ENCODE data around the gene NEGR1. TPM values are rescaled to one million over a fixed set of nuclear protein-coding genes. Genes with fewer than 3 reads are reported as not detected.
A peak's percentile ranks its signal among the peaks of the same experiment; 100 is the strongest.

NEGR1 gene
- total RNA-seq (2021): 2.7 to 3.0 TPM (median 2.9 TPM) in 3 replicates
- percentile 38 among the genes with signal in this experiment for Bru-seq, nascent RNA
- long read RNA-seq, experiment 1, partial matches to known transcripts: 3 of 8 reads
- long read RNA-seq, experiment 1, other reads (novel, unspliced or antisense): 5 of 8 reads
- long read RNA-seq, experiment 2, partial matches to known transcripts: 2 of 3 reads
- long read RNA-seq, experiment 2, other reads (novel, unspliced or antisense): 1 of 3 reads
- long read RNA-seq, experiment 3: 0 reads

DNA sequence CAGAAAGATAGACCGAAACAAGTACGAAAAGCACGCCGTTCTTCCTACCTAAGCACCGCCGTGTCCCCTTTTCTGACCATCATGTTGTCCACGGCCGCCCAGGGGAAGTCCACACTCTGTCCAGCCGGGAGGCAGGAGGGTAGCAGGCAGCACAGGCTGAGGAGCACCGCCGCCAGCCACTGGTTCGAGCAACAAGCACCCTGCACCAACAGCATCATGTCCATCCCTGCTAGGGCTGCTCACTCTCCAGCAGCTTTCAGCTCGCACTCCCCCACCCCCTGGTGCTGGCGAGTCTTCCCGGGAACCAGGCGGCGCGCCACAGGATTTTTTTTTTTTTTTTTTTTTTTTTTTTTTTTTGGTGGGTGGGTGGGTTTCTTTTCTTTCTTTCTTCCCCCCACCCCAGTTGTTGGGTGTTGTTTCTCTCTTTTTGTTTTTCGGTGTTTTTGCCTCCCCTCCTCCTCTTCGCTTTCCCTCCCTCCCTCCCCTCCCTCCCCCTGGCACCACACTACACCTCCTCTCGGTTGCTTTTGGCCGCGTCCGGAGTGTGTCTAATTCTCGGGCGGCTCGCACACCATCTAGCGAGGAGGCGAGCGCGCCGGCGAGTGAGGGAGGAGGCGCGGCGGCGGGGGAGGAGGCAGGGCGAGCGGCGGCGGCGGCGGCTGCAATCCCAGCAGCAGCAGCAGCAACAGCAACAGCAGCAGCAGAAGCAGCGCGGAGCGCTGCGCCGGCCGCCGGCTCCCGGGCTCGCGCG, at the start of gene NEGR1:
Gene NEGR1 (minus strand): TSS at position 269 of the 751 bp plus-strand sequence.
- POLR2A ChIA-PET: interaction anchor here (0.6 to 0.9 kb wide), 3 partner anchors 10 to 667 kb away, joined by 3 to 6 read pairs (median 3); no protein-coding TSS in a partner anchor
- DNase-seq (ENCODE audit: low spot score): peak; percentile 85
- ATAC-seq: peak; percentile 84
- peak within 1 kb of the TSS; percentile 57; the same call in 1 of the 2 replicates for H3K27ac Mint-ChIP-seq
- H3K27me3 Mint-ChIP-seq (ENCODE audit: low read depth): peaks cover 16% of the 10 kb centered on the region
- peaks cover 13% of the 10 kb centered on the region for H3K4me1 Mint-ChIP-seq
- H3K36me3 Mint-ChIP-seq: no peaks in the 10 kb centered on the region
- CTCF ChIA-PET: interaction anchor here (0.7 kb wide), 2 partner anchors 15 to 22 kb away, joined by 3 to 6 read pairs; no protein-coding TSS in a partner anchor
- no peak within 1 kb of the TSS for H3K4me3 Mint-ChIP-seq
- H3K9me3 Mint-ChIP-seq: no peaks in the 10 kb centered on the region
- peak; percentile 86 for TF ChIP-seq ZNF512 (CRISPR knock-in tag; IDR thresholded peaks at IDR 0.05; ENCODE audit: borderline replicate concordance)
- no peak for TF ChIP-seq EMX1 (CRISPR knock-in tag; IDR thresholded peaks at IDR 0.05)
- TF ChIP-seq PRDM15 (CRISPR knock-in tag; IDR thresholded peaks at IDR 0.05): no peak
- TF ChIP-seq SP1 (CRISPR knock-in tag; conservative IDR thresholded peaks at IDR 0.05): 0 out of 2 replicates have a peak, but pooled peaks have one; percentile 14
- TF ChIP-seq, protein P1, sequence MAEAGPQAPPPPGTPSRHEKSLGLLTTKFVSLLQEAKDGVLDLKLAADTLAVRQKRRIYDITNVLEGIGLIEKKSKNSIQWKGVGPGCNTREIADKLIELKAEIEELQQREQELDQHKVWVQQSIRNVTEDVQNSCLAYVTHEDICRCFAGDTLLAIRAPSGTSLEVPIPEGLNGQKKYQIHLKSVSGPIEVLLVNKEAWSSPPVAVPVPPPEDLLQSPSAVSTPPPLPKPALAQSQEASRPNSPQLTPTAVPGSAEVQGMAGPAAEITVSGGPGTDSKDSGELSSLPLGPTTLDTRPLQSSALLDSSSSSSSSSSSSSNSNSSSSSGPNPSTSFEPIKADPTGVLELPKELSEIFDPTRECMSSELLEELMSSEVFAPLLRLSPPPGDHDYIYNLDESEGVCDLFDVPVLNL (CRISPR knock-in tag; IDR thresholded peaks at IDR 0.05; ENCODE audit: borderline replicate concordance, low read depth): no peak
- no peak for TF ChIP-seq JUN (CRISPR knock-in tag; IDR thresholded peaks at IDR 0.05)
- no peak for TF ChIP-seq ZNF532 (CRISPR knock-in tag; IDR thresholded peaks at IDR 0.05; ENCODE audit: borderline replicate concordance)
- no peak for TF ChIP-seq ZNF219 (CRISPR knock-in tag; IDR thresholded peaks at IDR 0.05; ENCODE audit: borderline replicate concordance)
- peak; percentile 38; the same call in 1 of the 2 replicates for TF ChIP-seq HMGXB4 (CRISPR knock-in tag; IDR thresholded peaks at IDR 0.05)
- TF ChIP-seq NFYB (CRISPR knock-in tag; conservative IDR thresholded peaks at IDR 0.05; ENCODE audit: low read depth): no peak
- TF ChIP-seq, protein P2, sequence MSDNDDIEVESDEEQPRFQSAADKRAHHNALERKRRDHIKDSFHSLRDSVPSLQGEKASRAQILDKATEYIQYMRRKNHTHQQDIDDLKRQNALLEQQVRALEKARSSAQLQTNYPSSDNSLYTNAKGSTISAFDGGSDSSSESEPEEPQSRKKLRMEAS (CRISPR knock-in tag; IDR thresholded peaks at IDR 0.05): no peak
- TF ChIP-seq, protein P3, sequence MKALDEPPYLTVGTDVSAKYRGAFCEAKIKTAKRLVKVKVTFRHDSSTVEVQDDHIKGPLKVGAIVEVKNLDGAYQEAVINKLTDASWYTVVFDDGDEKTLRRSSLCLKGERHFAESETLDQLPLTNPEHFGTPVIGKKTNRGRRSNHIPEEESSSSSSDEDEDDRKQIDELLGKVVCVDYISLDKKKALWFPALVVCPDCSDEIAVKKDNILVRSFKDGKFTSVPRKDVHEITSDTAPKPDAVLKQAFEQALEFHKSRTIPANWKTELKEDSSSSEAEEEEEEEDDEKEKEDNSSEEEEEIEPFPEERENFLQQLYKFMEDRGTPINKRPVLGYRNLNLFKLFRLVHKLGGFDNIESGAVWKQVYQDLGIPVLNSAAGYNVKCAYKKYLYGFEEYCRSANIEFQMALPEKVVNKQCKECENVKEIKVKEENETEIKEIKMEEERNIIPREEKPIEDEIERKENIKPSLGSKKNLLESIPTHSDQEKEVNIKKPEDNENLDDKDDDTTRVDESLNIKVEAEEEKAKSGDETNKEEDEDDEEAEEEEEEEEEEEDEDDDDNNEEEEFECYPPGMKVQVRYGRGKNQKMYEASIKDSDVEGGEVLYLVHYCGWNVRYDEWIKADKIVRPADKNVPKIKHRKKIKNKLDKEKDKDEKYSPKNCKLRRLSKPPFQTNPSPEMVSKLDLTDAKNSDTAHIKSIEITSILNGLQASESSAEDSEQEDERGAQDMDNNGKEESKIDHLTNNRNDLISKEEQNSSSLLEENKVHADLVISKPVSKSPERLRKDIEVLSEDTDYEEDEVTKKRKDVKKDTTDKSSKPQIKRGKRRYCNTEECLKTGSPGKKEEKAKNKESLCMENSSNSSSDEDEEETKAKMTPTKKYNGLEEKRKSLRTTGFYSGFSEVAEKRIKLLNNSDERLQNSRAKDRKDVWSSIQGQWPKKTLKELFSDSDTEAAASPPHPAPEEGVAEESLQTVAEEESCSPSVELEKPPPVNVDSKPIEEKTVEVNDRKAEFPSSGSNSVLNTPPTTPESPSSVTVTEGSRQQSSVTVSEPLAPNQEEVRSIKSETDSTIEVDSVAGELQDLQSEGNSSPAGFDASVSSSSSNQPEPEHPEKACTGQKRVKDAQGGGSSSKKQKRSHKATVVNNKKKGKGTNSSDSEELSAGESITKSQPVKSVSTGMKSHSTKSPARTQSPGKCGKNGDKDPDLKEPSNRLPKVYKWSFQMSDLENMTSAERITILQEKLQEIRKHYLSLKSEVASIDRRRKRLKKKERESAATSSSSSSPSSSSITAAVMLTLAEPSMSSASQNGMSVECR (CRISPR knock-in tag; IDR thresholded peaks at IDR 0.05; ENCODE audit: borderline replicate concordance): no peak
- TF ChIP-seq RELA (CRISPR knock-in tag; IDR thresholded peaks at IDR 0.05; ENCODE audit: borderline replicate concordance): no peak
- TF ChIP-seq ZNF416 (CRISPR knock-in tag; IDR thresholded peaks at IDR 0.05): no peak
- TF ChIP-seq FOXJ3 (CRISPR knock-in tag; IDR thresholded peaks at IDR 0.05; ENCODE audit: borderline replicate concordance): no peak
